Liver (tissue), 9 donors: ENCODE data around the gene POLA1. TPM values are rescaled to one million over a fixed set of nuclear protein-coding genes. Genes with fewer than 3 reads are reported as not detected.

Source experiments
- DNase-seq: peaks from one replicate; pipeline ENCODE4 v3.0.0-alpha.2; 2017; ENCODE audit warnings: low spot score
- H3K27ac ChIP-seq, 2 donors: one replicate each; pipeline ENCODE4 v1.7.0; 2013; ENCODE audit warnings: inconsistent platforms in 2 of 2, low read length in 2 of 2, control low read depth in 1 of 2, low read depth in 1 of 2, mild to moderate bottlenecking in 1 of 2
- H3K27me3 ChIP-seq, 4 donors: one replicate each; pipeline versions ENCODE4 v1.6.1 to v1.7.0; 2013; ENCODE audit warnings: low read length in 3 of 4, inconsistent platforms in 1 of 4, mild to moderate bottlenecking in 1 of 4, moderate library complexity in 1 of 4; ENCODE audit not compliant: control insufficient read depth in 4 of 4, insufficient read depth in 4 of 4
- H3K36me3 ChIP-seq, 4 donors: one replicate each; pipeline versions ENCODE4 v1.6.1 to v1.7.0; 2013; ENCODE audit warnings: low read length in 3 of 4, mild to moderate bottlenecking in 3 of 4, low read depth in 1 of 4, moderate library complexity in 1 of 4; ENCODE audit not compliant: control insufficient read depth in 4 of 4, insufficient read depth in 3 of 4
- H3K4me1 ChIP-seq, 4 donors: one replicate each; pipeline versions ENCODE4 v1.6.1 to v1.7.0; 2013; ENCODE audit warnings: low read length in 3 of 4, mild to moderate bottlenecking in 3 of 4, moderate library complexity in 1 of 4; ENCODE audit not compliant: control insufficient read depth in 4 of 4, insufficient read depth in 4 of 4
- H3K4me3 ChIP-seq, 3 donors: one replicate each; pipeline versions ENCODE4 v1.6.1 to v1.7.0; 2013; ENCODE audit warnings: low read length in 3 of 3, control low read depth in 1 of 3, low read depth in 1 of 3, mild to moderate bottlenecking in 1 of 3
- H3K9ac ChIP-seq, 2 donors: one replicate each; pipeline ENCODE4 v1.7.0; 2013; ENCODE audit warnings: low read length in 2 of 2, mild to moderate bottlenecking in 2 of 2, moderate library complexity in 2 of 2, control low read depth in 1 of 2, low read depth in 1 of 2
- H3K9me3 ChIP-seq, 4 donors: one replicate each; pipeline versions ENCODE4 v1.6.1 to v1.7.0; 2013; ENCODE audit warnings: low read length in 3 of 4; ENCODE audit not compliant: control insufficient read depth in 4 of 4
- CTCF ChIP-seq: fragments of 150-350 bp; IDR thresholded peaks from 2 replicates; pipeline ENCODE4 v1.5.1; 2017; ENCODE audit warnings: improper control_type of control experiment, low read depth, low read length; ENCODE audit not compliant: missing input control
- EGR1 ChIP-seq, 2 donors: IDR thresholded peaks; 2 replicates each; pipeline ENCODE4 v1.6.1; 2016 to 2018; ENCODE audit warnings: antibody characterized with exemption in 2 of 2, low read depth in 2 of 2
- FOXA1 ChIP-seq: IDR thresholded peaks from 2 replicates; pipeline ENCODE4 v1.6.1; 2016; ENCODE audit warnings: antibody characterized with exemption
- FOXA2 ChIP-seq: IDR thresholded peaks from 2 replicates; pipeline ENCODE4 v1.6.1; 2016; ENCODE audit warnings: antibody characterized with exemption
- GABPA ChIP-seq, 2 donors: IDR thresholded peaks in 1 of 2; conservative IDR thresholded peaks in 1 of 2; 2 replicates each; pipeline ENCODE4 v1.6.1; 2016; ENCODE audit warnings: antibody characterized with exemption in 2 of 2, mild to moderate bottlenecking in 1 of 2, moderate library complexity in 1 of 2
- HNF4A ChIP-seq, 2 donors: conservative IDR thresholded peaks; 2 replicates each; pipeline ENCODE4 v1.6.1; 2016; ENCODE audit warnings: antibody characterized with exemption in 2 of 2, mild to moderate bottlenecking in 2 of 2
- HNF4G ChIP-seq: IDR thresholded peaks from 2 replicates; pipeline ENCODE4 v1.6.1; 2016; ENCODE audit warnings: antibody characterized with exemption
- JUND ChIP-seq, 2 donors: IDR thresholded peaks; 2 replicates each; pipeline ENCODE4 v1.6.1; 2016; ENCODE audit warnings: antibody characterized with exemption in 2 of 2
- NR2F2 ChIP-seq: IDR thresholded peaks from 2 replicates; pipeline ENCODE4 v1.6.1; 2016; ENCODE audit warnings: antibody characterized with exemption
- RAD21 ChIP-seq, 2 donors: IDR thresholded peaks; 2 replicates each; pipeline ENCODE4 v1.6.1; 2016; ENCODE audit warnings: antibody characterized with exemption in 2 of 2, mild to moderate bottlenecking in 2 of 2
- RXRA ChIP-seq, 2 donors: IDR thresholded peaks; 2 replicates each; pipeline ENCODE4 v1.6.1; 2017 to 2018; ENCODE audit warnings: antibody characterized with exemption in 2 of 2, mild to moderate bottlenecking in 1 of 2
- SP1 ChIP-seq: IDR thresholded peaks from 2 replicates; pipeline ENCODE4 v1.6.1; 2018; ENCODE audit warnings: antibody characterized with exemption, mild to moderate bottlenecking
- ZBTB33 ChIP-seq: IDR thresholded peaks from 2 replicates; pipeline ENCODE4 v1.6.1; 2016; ENCODE audit warnings: antibody characterized with exemption
- WGBS: extraction: QIAGEN DNeasy Blood & Tissue Kit; methylation state at CpG from one replicate; pipeline ENCODE4 v1.1.7; 2013; 5-methylcytosine and 5-hydroxymethylcytosine counted together
- polyA plus RNA-seq, 2 donors: library from polyadenylated mRNA; stranded (reverse) in 1 of 2; unstranded in 1 of 2; fragments of 200-250 nt in 1 of 2; fragments of >200 nt in 1 of 2; fragmentation: Nextera tagmentation in 1 of 2; extraction: Ambion mirVana in 1 of 2; gene quantifications; one replicate each; pipeline versions ENCODE4 v1.2.1 to v1.2.3, GENCODE V29; 2013 to 2015
- total RNA-seq, 2 donors: library from RNA; depleted of rRNA; stranded (reverse); fragments of >200 nt; gene quantifications; one replicate each; pipeline ENCODE4 v1.2.3, GENCODE V29; 2014
- TF ChIP-seq, protein P1 (sequence below): IDR thresholded peaks from 2 replicates; pipeline ENCODE4 v1.6.1; 2016; ENCODE audit warnings: antibody characterized with exemption
- TF ChIP-seq, protein P2 (sequence below): IDR thresholded peaks from 2 replicates; pipeline ENCODE4 v1.6.1; 2016; ENCODE audit warnings: antibody characterized with exemption, mild to moderate bottlenecking
- donor health status: healthy.
- donor health status: healthy.
- donor health status: healthy.
- donor health status: healthy.
- donor health status: healthy.

Gene POLA1
- total and polyA plus RNA-seq, 4 donors: 0.93 to 12.7 (median 4.3) TPM

- Histone ChIP-seq H3K4me1 (no peaks in the 10 kb centered on the region), H3K9me3 (no peaks in the 10 kb centered on the region), H3K36me3 (peaks cover 0 to 2% (median 0%) of the 10 kb centered on the region in 4 donors), H3K27ac (no peak overlapping the region), H3K9ac (no peak overlapping the region), H3K4me3 (no peak overlapping the region), H3K27me3 (peaks cover 0 to 2% (median 0%) of the 10 kb centered on the region in 4 donors)
- DNase-seq: no peak
- WGBS: 67% methylated on average over 3 of the region's 3 CpGs
- TF ChIP-seq SP1: no peak
- TF ChIP-seq FOXA2: no peak
- no peak for TF ChIP-seq EGR1 (IDR thresholded peaks at IDR 0.05; ENCODE audit: low read depth in 2 of 2)
- no peak for TF ChIP-seq RXRA (IDR thresholded peaks at IDR 0.05)
- TF ChIP-seq CTCF: no peak
- TF ChIP-seq, protein P1, sequence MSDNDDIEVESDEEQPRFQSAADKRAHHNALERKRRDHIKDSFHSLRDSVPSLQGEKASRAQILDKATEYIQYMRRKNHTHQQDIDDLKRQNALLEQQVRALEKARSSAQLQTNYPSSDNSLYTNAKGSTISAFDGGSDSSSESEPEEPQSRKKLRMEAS: no peak
- no peak for TF ChIP-seq HNF4G
- TF ChIP-seq GABPA (IDR thresholded peaks at IDR 0.05 in 1 of 2, conservative IDR thresholded peaks at IDR 0.05 in 1 of 2): no peak
- TF ChIP-seq NR2F2: no peak
- no peak for TF ChIP-seq FOXA1
- no peak for TF ChIP-seq JUND (IDR thresholded peaks at IDR 0.05)
- TF ChIP-seq HNF4A (conservative IDR thresholded peaks at IDR 0.05): no peak
These were observed 152.9 kb downstream of the POLA1 start for GRCh38 chrX:24846550-24847150.

- H3K36me3 ChIP-seq: no peaks in the 10 kb centered on the region
- WGBS: 96% methylated on average over 6 of the region's 6 CpGs
- TF ChIP-seq RAD21 (IDR thresholded peaks at IDR 0.05): no peak
- no peak for TF ChIP-seq CTCF
- TF ChIP-seq, protein P2, sequence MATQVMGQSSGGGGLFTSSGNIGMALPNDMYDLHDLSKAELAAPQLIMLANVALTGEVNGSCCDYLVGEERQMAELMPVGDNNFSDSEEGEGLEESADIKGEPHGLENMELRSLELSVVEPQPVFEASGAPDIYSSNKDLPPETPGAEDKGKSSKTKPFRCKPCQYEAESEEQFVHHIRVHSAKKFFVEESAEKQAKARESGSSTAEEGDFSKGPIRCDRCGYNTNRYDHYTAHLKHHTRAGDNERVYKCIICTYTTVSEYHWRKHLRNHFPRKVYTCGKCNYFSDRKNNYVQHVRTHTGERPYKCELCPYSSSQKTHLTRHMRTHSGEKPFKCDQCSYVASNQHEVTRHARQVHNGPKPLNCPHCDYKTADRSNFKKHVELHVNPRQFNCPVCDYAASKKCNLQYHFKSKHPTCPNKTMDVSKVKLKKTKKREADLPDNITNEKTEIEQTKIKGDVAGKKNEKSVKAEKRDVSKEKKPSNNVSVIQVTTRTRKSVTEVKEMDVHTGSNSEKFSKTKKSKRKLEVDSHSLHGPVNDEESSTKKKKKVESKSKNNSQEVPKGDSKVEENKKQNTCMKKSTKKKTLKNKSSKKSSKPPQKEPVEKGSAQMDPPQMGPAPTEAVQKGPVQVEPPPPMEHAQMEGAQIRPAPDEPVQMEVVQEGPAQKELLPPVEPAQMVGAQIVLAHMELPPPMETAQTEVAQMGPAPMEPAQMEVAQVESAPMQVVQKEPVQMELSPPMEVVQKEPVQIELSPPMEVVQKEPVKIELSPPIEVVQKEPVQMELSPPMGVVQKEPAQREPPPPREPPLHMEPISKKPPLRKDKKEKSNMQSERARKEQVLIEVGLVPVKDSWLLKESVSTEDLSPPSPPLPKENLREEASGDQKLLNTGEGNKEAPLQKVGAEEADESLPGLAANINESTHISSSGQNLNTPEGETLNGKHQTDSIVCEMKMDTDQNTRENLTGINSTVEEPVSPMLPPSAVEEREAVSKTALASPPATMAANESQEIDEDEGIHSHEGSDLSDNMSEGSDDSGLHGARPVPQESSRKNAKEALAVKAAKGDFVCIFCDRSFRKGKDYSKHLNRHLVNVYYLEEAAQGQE: no peak
- TF ChIP-seq EGR1 (IDR thresholded peaks at IDR 0.05; ENCODE audit: low read depth in 2 of 2): no peak
- no peak for TF ChIP-seq ZBTB33
- H3K27ac ChIP-seq: no peak overlapping the region
- H3K27me3 ChIP-seq: no peaks in the 10 kb centered on the region
- H3K4me3 ChIP-seq: no peak overlapping the region
- H3K9me3 ChIP-seq: no peaks in the 10 kb centered on the region
- no peak overlapping the region for H3K9ac ChIP-seq
- DNase-seq: no peak
- no peaks in the 10 kb centered on the region for H3K4me1 ChIP-seq
These were observed 157.6 kb downstream of the POLA1 start for GRCh38 chrX:24851289-24851688.
